Stimulated activated CD8-positive, alpha-beta memory T cell treated with anti-CD3 and anti-CD28 coated beads, Interleukin-2, amount 100 ng/mL, for 48 hours (primary cell): Measurements from ENCODE around the gene SUGP1.

ENCODE experiments used
- DNase-seq, 2 donors: peaks; one replicate each; pipeline ENCODE4 v3.0.0-alpha.2; 2020; ENCODE audit warnings: low read depth in 2 of 2

SUGP1 gene

DNA sequence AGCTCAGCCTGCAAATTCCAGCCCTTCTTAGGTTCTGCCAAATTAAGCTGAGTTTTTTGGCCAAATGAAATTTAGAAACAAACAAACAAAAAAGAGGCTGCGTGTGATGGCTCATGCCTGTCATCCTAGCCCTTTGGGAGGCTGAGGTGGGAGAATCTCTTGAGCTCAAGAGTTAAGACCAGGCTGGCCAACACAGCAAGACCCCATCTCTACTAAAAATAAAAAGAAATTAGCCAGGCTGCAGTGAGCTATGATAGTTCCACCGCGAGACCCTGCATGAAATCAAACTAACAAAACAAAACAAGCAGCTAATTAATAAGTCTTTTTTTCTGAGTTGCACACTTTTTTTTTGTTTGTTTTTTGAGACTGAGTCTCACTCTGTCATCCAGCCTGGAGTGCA, 90.6 kb downstream of the SUGP1 start:
- DNase-seq: no peak

DNA sequence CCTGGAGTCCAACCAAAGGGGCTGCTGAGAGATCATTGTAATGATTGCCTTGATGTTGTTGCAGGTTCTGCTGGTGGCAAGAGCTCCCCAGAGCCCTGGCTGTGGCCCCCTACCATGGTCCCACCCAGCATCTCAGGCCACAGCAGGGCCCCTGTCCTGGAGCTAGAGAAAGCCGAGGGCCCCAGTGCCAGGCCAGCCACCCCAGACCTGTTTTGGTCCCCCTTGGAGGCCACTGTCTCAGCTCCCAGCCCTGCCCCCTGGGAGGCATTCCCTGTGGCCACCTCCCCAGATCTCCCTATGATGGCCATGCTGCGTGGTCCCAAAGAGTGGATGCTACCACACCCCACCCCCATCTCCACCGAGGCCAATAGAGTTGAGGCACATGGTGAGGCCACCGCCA, 93.1 kb downstream of the SUGP1 start:
- no peak for DNase-seq

GRCh38 chr19:19226663-19227062, 93.6 kb downstream of the SUGP1 start:
- no peak for DNase-seq

DNA sequence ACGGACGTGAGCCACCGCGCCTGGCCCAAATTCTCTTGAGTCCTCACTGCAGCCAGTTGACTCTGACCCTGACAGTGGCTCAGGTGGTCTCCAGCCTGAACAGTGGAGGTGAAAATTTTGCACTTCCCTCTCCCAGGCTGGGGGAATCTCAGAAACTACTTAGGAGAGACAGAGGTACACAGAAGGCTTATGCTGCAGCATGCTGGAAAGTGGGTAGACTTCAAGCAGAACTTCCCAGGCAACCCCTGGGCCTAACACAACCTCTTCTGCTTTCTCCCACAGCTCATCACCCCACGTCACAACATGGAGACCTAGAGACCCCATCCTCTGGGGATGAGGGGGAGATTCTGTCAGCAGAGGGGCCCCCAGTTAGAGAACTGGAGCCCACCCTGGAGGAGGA, 94.1 kb downstream of the SUGP1 start:
- DNase-seq: no peak
